HFF-Myc (cell line): ENCODE measurements around the gene CC2D2B.

Experiments used
- DNase-seq: peaks from one replicate; pipeline ENCODE4 v3.0.0-alpha.2; 2011; ENCODE audit warnings: low read depth; ENCODE audit errors: extremely low read depth
- H3K4me3 ChIP-seq: replicated peaks from 2 replicates; pipeline ENCODE4 v1.5.1; 2011; ENCODE audit warnings: low read depth, mild to moderate bottlenecking, control low read depth, low read length
- TF ChIP-seq, protein P1 (sequence below): IDR thresholded peaks from 2 replicates; pipeline ENCODE4 v1.5.1; 2012; ENCODE audit warnings: mild to moderate bottlenecking, low read depth, low read length, control low read depth; ENCODE audit errors: missing control alignments

The CC2D2B gene

GRCh38 chr10:96025566-96025965 is 117.8 kb downstream of the CC2D2B start:
- DNase-seq, result no peak
- H3K4me3 ChIP-seq, result no peak overlapping the region
- TF ChIP-seq, protein P1, sequence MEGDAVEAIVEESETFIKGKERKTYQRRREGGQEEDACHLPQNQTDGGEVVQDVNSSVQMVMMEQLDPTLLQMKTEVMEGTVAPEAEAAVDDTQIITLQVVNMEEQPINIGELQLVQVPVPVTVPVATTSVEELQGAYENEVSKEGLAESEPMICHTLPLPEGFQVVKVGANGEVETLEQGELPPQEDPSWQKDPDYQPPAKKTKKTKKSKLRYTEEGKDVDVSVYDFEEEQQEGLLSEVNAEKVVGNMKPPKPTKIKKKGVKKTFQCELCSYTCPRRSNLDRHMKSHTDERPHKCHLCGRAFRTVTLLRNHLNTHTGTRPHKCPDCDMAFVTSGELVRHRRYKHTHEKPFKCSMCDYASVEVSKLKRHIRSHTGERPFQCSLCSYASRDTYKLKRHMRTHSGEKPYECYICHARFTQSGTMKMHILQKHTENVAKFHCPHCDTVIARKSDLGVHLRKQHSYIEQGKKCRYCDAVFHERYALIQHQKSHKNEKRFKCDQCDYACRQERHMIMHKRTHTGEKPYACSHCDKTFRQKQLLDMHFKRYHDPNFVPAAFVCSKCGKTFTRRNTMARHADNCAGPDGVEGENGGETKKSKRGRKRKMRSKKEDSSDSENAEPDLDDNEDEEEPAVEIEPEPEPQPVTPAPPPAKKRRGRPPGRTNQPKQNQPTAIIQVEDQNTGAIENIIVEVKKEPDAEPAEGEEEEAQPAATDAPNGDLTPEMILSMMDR, result peak; percentile 12

GRCh38 chr10:96034625-96035024 is 126.8 kb downstream of the CC2D2B start:
- no peak for DNase-seq
- H3K4me3 ChIP-seq, result no peak overlapping the region
- TF ChIP-seq, protein P1, result no peak

- TF ChIP-seq, protein P1, result no peak
- no peak for DNase-seq
- no peak overlapping the region for H3K4me3 ChIP-seq
Observed at GRCh38 chr10:96038476-96039387, 131.0 kb downstream of the CC2D2B start.

DNA sequence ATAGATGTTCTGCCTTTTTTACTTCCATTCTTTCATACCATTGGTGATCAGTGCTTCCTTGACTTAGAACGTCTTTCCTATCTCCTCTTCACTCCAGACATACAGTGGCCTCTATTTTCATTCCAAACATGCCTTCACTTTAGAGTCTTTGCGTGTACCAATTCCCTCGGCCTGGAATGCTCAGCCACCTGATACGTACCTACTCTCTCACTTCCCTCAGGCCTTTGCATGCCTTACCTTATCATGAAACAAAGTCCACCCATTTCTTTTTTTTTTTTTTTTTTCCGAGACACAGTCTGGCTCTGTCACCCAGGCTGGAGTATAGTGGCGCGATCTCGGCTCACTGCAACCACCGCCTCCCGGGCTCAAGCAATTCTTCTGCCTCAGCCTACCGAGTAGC is 133.4 kb downstream of the CC2D2B start:
- TF ChIP-seq, protein P1, result no peak
- H3K4me3 ChIP-seq, result no peak overlapping the region
- no peak for DNase-seq

DNA sequence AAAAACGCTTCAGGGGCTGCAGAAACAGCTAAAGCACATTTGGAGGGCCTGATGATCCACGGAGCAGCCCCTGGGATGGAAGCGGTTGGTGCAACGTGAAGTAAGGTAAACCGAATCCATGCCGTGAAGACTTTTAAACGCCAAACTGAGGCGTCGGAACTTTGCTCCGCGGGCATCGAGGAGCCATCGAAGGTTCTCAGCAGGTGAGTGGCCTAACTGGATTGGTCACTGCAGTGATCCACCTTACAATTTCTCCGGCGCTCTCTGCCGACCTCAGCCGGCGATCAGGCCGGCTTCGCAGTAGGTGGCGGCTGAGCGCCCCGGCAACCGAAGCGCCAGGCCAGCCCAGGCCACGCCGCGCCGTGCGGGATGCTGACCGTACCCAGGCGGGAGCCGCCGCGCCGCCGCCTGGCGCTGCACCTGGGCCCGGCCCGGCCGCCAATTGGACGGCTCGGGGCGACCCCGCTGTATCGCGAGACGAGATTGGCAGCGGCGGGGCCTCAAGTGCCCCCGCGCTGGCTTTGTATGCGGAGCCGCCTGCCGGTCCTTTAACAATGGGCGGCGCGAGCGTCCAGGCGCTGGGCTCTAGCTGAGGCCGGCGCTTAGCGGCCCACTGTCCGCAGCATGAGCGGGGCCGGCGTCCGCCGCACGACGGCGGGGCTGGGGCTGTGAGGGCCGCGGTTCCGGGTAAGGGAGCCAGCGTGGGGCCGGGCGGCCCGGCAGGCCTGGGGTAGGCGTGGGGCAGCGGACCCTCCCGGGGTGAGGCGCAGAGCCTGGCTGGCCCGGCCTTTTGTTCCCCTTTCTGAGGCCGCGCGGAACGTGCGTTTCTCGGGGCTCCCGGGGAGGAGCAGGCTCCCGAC is 135.5 kb downstream of the CC2D2B start, which contains the start of gene CCNJ:
CCNJ (plus strand) TSS at position 551 of the 860 bp plus-strand sequence. CDS start 811 bp downstream, outside the sequence.
- no peak for DNase-seq
- TF ChIP-seq, protein P1, result no peak
- peak within 1 kb of the TSS; percentile 82 for H3K4me3 ChIP-seq

GRCh38 chr10:96043893-96044715 is 136.3 kb downstream of the CC2D2B start:
- TF ChIP-seq, protein P1, result no peak
- peak overlapping the region; percentile 82 for H3K4me3 ChIP-seq
- no peak for DNase-seq
